Keratinocyte (primary cell): ENCODE data around the gene SPAG16. TPM values are rescaled to one million over a fixed set of nuclear protein-coding genes. Genes with fewer than 3 reads are reported as not detected.

Experiments used
- DNase-seq: peaks from one replicate; pipeline ENCODE4 v3.0.0-alpha.2; 2011; ENCODE audit warnings: low read depth, missing footprints, low spot score
- FAIRE-seq: peaks from 2 replicates; lab custom pipeline; 2011; peaks lifted over from hg19 to GRCh38; lab: Jason Lieb, UNC
- H2AFZ ChIP-seq: 2 replicates; pipeline ENCODE4 v1.6.0; 2012; ENCODE audit warnings: low read length, control low read depth, inconsistent platforms; ENCODE audit not compliant: control insufficient read depth
- H3K27ac ChIP-seq: 2 replicates; pipeline ENCODE4 v1.5.1; 2011; ENCODE audit warnings: low read length; ENCODE audit not compliant: control insufficient read depth, insufficient read depth
- H3K27me3 ChIP-seq: 3 replicates; pipeline ENCODE4 v1.6.0; 2011; ENCODE audit warnings: low read length; ENCODE audit not compliant: control insufficient read depth, insufficient read depth; ENCODE audit errors: extremely low read depth
- H3K36me3 ChIP-seq, 2 experiments: 2 replicates in 1 of 2; 3 replicates in 1 of 2; pipeline ENCODE4 v1.5.1; 2011; ENCODE audit warnings: low read length in 2 of 2, mild to moderate bottlenecking in 1 of 2; ENCODE audit not compliant: control insufficient read depth in 2 of 2, insufficient read depth in 2 of 2; ENCODE audit errors: extremely low read depth in 1 of 2
- H3K4me1 ChIP-seq: 3 replicates; pipeline ENCODE4 v1.5.1; 2011; ENCODE audit warnings: low read length; ENCODE audit not compliant: control insufficient read depth, insufficient read depth; ENCODE audit errors: extremely low read depth
- H3K4me2 ChIP-seq: 3 replicates; pipeline ENCODE4 v1.6.0; 2011; ENCODE audit warnings: low read depth, low read length; ENCODE audit not compliant: control insufficient read depth, insufficient read depth; ENCODE audit errors: extremely low read depth
- H3K4me3 ChIP-seq, 3 experiments: fragments of 200-600 bp in 1 of 3; sonication (generic) in 1 of 3; 2 replicates in 2 of 3; 3 replicates in 1 of 3; pipeline ENCODE4 v1.5.1; 2011 to 2016; ENCODE audit warnings: low read length in 3 of 3, mild to moderate bottlenecking in 3 of 3, control low read depth in 2 of 3, inconsistent platforms in 1 of 3, low read depth in 1 of 3, mixed read lengths in 1 of 3, mixed run types in 1 of 3, moderate library complexity in 1 of 3; ENCODE audit not compliant: control insufficient read depth in 2 of 3, insufficient read depth in 2 of 3; ENCODE audit errors: extremely low read depth in 1 of 3
- H3K79me2 ChIP-seq: 2 replicates; pipeline ENCODE4 v1.6.0; 2012; ENCODE audit warnings: low read length; ENCODE audit not compliant: control insufficient read depth, insufficient read depth
- H3K9ac ChIP-seq: 3 replicates; pipeline ENCODE4 v1.6.0; 2011; ENCODE audit warnings: low read length; ENCODE audit not compliant: control insufficient read depth, insufficient read depth; ENCODE audit errors: extremely low read depth
- H3K9me1 ChIP-seq: 3 replicates; pipeline ENCODE4 v1.6.0; 2011; ENCODE audit warnings: low read length; ENCODE audit not compliant: control insufficient read depth, insufficient read depth; ENCODE audit errors: extremely low read depth
- H3K9me3 ChIP-seq: 2 replicates; pipeline ENCODE4 v1.5.1; 2012; ENCODE audit warnings: low read depth, low read length; ENCODE audit not compliant: control insufficient read depth
- H4K20me1 ChIP-seq: 3 replicates; pipeline ENCODE4 v1.6.0; 2011; ENCODE audit warnings: low read length; ENCODE audit not compliant: control insufficient read depth, insufficient read depth; ENCODE audit errors: extremely low read depth
- EZH2 ChIP-seq: IDR thresholded peaks from one replicate; pipeline ENCODE4 v1.6.1; 2012; ENCODE audit warnings: inconsistent platforms, mild to moderate bottlenecking, low read length, moderate library complexity
- dilution Hi-C: fragments of 300-500 bp; cut with MboI; formaldehyde crosslinking; loops from one replicate; pipeline ENCODE4 v1.7.0; 2020; ENCODE audit warnings: low sequenced_read_pairs; ENCODE audit not compliant: extremely low pct_ligation_motif_present
- polyA plus RNA-seq, 5 experiments: library from polyadenylated mRNA; depleted of rRNA in 3 of 5; stranded (reverse) in 3 of 5; stranded (forward) in 1 of 5; unstranded in 1 of 5; fragments of >200 nt; gene quantifications; 1 replicate in 1 of 5; 2 replicates in 3 of 5; 3 replicates in 1 of 5; pipeline versions ENCODE4 v1.2.1 to v1.2.3, GENCODE V29; 2011 to 2012; ENCODE audit warnings: missing spikeins in 2 of 5, low read depth in 1 of 5, low replicate concordance in 1 of 5
- TF ChIP-seq, protein P1 (sequence below), 3 experiments: IDR thresholded peaks in 1 of 3; conservative IDR thresholded peaks in 1 of 3; optimal IDR thresholded peaks in 1 of 3; 2 replicates in 2 of 3; 3 replicates in 1 of 3; pipeline versions ENCODE3 to v1.5.1; 2011; ENCODE audit warnings: low read length in 3 of 3, mild to moderate bottlenecking in 3 of 3, moderate library complexity in 2 of 3, control low read depth in 1 of 3, inconsistent platforms in 1 of 3; ENCODE audit not compliant: insufficient read depth in 2 of 3; ENCODE audit errors: extremely low read depth in 1 of 3

SPAG16 gene
- polyA plus RNA-seq, 1 donor (not counting 4 experiments of a cell fraction or from before 2014, with no cell fraction given), result 19.6 TPM

- Histone ChIP-seq H4K20me1 (no peaks in the 10 kb centered on the region), H3K4me1 (no peaks in the 10 kb centered on the region), H3K9me3 (no peaks in the 10 kb centered on the region), H3K4me3 (no peak overlapping the region), H3K9ac (no peak overlapping the region), H2AFZ (no peak overlapping the region), H3K9me1 (no peaks in the 10 kb centered on the region), H3K79me2 (no peaks in the 10 kb centered on the region), H3K27me3 (no peaks in the 10 kb centered on the region), H3K4me2 (no peak overlapping the region), H3K27ac (no peak overlapping the region), H3K36me3 (no peaks in the 10 kb centered on the region)
- FAIRE-seq, result no peak
- TF ChIP-seq, protein P1, sequence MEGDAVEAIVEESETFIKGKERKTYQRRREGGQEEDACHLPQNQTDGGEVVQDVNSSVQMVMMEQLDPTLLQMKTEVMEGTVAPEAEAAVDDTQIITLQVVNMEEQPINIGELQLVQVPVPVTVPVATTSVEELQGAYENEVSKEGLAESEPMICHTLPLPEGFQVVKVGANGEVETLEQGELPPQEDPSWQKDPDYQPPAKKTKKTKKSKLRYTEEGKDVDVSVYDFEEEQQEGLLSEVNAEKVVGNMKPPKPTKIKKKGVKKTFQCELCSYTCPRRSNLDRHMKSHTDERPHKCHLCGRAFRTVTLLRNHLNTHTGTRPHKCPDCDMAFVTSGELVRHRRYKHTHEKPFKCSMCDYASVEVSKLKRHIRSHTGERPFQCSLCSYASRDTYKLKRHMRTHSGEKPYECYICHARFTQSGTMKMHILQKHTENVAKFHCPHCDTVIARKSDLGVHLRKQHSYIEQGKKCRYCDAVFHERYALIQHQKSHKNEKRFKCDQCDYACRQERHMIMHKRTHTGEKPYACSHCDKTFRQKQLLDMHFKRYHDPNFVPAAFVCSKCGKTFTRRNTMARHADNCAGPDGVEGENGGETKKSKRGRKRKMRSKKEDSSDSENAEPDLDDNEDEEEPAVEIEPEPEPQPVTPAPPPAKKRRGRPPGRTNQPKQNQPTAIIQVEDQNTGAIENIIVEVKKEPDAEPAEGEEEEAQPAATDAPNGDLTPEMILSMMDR (optimal IDR thresholded peaks at IDR 0.05 in 1 of 3, IDR thresholded peaks at IDR 0.05 in 1 of 3, conservative IDR thresholded peaks at IDR 0.05 in 1 of 3; ENCODE audit: extremely low read depth in 1 of 3, insufficient read depth in 2 of 3, low read length in 3 of 3), result no peak
- no peak for TF ChIP-seq EZH2
- no peak for DNase-seq
- dilution Hi-C loops, result no loop called here
These were observed 948.0 kb downstream of the SPAG16 start for GRCh38 chr2:214232271-214232670.

GRCh38 chr2:214233164-214233563, 948.9 kb downstream of the SPAG16 start:
- DNase-seq (no peak), FAIRE-seq (no peak)
- Histone ChIP-seq H3K4me3 (no peak overlapping the region), H2AFZ (no peak overlapping the region), H3K79me2 (no peaks in the 10 kb centered on the region), H3K9me1 (no peaks in the 10 kb centered on the region), H4K20me1 (no peaks in the 10 kb centered on the region), H3K36me3 (no peaks in the 10 kb centered on the region), H3K27ac (no peak overlapping the region), H3K9me3 (no peaks in the 10 kb centered on the region), H3K4me2 (no peak overlapping the region), H3K27me3 (no peaks in the 10 kb centered on the region), H3K9ac (no peak overlapping the region), H3K4me1 (no peaks in the 10 kb centered on the region)
- dilution Hi-C loops, result no loop called here
- no peak for TF ChIP-seq EZH2
- TF ChIP-seq, protein P1 (optimal IDR thresholded peaks at IDR 0.05 in 1 of 3, IDR thresholded peaks at IDR 0.05 in 1 of 3, conservative IDR thresholded peaks at IDR 0.05 in 1 of 3; ENCODE audit: extremely low read depth in 1 of 3, insufficient read depth in 2 of 3, low read length in 3 of 3), result no peak
